NT2/D1 (cell line): ENCODE measurements around the gene GARIN5A.

Experiments
- YY1 ChIP-seq: IDR thresholded peaks from 2 replicates; pipeline ENCODE4 v1.6.1; 2011; ENCODE audit not compliant: insufficient read length, insufficient read depth
- ZNF274 ChIP-seq: IDR thresholded peaks from 2 replicates; pipeline ENCODE4 v1.6.1; 2011; ENCODE audit warnings: mild to moderate bottlenecking, low read depth, low read length

GRCh38 chr19:50417111-50418081, 59.3 kb downstream of the GARIN5A start:
- no peak for TF ChIP-seq ZNF274
- TF ChIP-seq YY1, result no peak
